ENCODE data around the gene DQX1.

DNA sequence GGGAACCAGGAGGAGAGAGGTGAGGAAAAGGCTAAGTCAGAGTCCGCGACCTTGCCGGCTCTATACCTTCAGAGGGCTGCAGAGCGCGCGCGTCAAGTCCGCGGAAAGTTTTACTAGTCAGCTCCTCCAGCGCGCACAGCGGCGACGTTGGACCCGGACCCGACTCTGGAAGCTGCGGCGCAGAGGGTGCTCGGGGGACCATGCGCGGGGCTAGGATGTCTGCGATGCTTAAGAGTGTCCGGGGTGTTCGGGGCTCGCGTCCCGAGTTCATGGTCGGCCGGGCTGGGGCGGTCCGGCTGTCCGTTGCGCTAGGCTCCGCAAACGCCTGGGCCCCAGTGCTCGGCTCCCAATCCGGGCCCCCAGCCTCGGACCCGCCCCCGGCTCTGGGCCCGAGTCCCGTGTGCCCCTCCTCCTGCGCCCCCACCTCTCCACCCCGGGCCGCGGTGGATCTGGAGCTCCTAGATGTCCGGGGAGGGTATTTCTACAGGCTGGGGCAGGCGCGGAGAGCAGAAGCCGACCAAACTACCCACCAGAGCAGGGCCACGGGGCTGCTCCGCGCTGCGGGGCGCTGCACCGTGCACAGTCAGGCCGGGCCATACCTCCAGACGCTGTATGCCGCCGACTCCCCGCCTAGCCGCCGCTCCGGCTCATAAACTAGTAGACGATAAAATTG, 26.6 kb downstream of the DQX1 start, which contains the start of gene LBX2:
- TF ChIP-seq, protein P1, sequence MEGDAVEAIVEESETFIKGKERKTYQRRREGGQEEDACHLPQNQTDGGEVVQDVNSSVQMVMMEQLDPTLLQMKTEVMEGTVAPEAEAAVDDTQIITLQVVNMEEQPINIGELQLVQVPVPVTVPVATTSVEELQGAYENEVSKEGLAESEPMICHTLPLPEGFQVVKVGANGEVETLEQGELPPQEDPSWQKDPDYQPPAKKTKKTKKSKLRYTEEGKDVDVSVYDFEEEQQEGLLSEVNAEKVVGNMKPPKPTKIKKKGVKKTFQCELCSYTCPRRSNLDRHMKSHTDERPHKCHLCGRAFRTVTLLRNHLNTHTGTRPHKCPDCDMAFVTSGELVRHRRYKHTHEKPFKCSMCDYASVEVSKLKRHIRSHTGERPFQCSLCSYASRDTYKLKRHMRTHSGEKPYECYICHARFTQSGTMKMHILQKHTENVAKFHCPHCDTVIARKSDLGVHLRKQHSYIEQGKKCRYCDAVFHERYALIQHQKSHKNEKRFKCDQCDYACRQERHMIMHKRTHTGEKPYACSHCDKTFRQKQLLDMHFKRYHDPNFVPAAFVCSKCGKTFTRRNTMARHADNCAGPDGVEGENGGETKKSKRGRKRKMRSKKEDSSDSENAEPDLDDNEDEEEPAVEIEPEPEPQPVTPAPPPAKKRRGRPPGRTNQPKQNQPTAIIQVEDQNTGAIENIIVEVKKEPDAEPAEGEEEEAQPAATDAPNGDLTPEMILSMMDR (conservative IDR thresholded peaks at IDR 0.05; ENCODE audit: low read depth, low read length), result no peak
- no peak for TF ChIP-seq RAD21 (IDR thresholded peaks at IDR 0.05; ENCODE audit: low read length)
- no peak for TF ChIP-seq CEBPB (IDR thresholded peaks at IDR 0.05; ENCODE audit: low read depth, low read length)
- TF ChIP-seq FOS (IDR thresholded peaks at IDR 0.05; ENCODE audit: low read depth, low read length), result no peak
- TF ChIP-seq, protein P2, sequence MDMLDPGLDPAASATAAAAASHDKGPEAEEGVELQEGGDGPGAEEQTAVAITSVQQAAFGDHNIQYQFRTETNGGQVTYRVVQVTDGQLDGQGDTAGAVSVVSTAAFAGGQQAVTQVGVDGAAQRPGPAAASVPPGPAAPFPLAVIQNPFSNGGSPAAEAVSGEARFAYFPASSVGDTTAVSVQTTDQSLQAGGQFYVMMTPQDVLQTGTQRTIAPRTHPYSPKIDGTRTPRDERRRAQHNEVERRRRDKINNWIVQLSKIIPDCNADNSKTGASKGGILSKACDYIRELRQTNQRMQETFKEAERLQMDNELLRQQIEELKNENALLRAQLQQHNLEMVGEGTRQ (IDR thresholded peaks at IDR 0.05; ENCODE audit: low read depth, low read length), result no peak

Measured in IMR-90 (cell line).